HL-60 (cell line): Measurements from ENCODE around the gene AFG3L2.

Experiments
- DNase-seq, 2 experiments: peaks; one replicate each; pipeline ENCODE4 v3.0.0-alpha.2; 2010 to 2020; ENCODE audit warnings: low read depth in 1 of 2, low spot score in 1 of 2
- H3K27ac ChIP-seq: fragments of 250-450 bp; sonication (Bioruptor Pico); replicated peaks from 2 replicates; pipeline ENCODE4 v1.5.1; 2020; ENCODE audit warnings: mild to moderate bottlenecking, moderate library complexity
- H3K27me3 ChIP-seq: fragments of 250-450 bp; sonication (Bioruptor Pico); 2 replicates; pipeline ENCODE4 v1.5.1; 2021; ENCODE audit warnings: mild to moderate bottlenecking, moderate library complexity; ENCODE audit not compliant: insufficient read depth, poor library complexity, severe bottlenecking
- H3K4me3 ChIP-seq: replicated peaks from 2 replicates; pipeline ENCODE4 v1.5.1; 2011; ENCODE audit warnings: mild to moderate bottlenecking, control low read depth, low read length; ENCODE audit not compliant: insufficient read depth
- GABPA ChIP-seq: IDR thresholded peaks from 2 replicates; pipeline ENCODE4 v1.6.1; 2012; ENCODE audit warnings: low read depth
- POLR2AphosphoS5 ChIP-seq: IDR thresholded peaks from 2 replicates; pipeline ENCODE4 v1.6.1; 2012; ENCODE audit warnings: low read depth
- SPI1 ChIP-seq: IDR thresholded peaks from 2 replicates; pipeline ENCODE4 v1.6.1; 2012; ENCODE audit warnings: low read depth, mild to moderate bottlenecking, borderline replicate concordance
- TF ChIP-seq, protein P1 (sequence below): IDR thresholded peaks from one replicate; pipeline ENCODE4 v1.5.1; 2011; ENCODE audit warnings: low read length, control low read depth, inconsistent platforms; ENCODE audit not compliant: insufficient read depth
- TF ChIP-seq, protein P2 (sequence below): IDR thresholded peaks from 2 replicates; pipeline ENCODE4 v1.6.1; 2012; ENCODE audit warnings: low read depth; ENCODE audit not compliant: insufficient replicate concordance

The AFG3L2 gene

DNA sequence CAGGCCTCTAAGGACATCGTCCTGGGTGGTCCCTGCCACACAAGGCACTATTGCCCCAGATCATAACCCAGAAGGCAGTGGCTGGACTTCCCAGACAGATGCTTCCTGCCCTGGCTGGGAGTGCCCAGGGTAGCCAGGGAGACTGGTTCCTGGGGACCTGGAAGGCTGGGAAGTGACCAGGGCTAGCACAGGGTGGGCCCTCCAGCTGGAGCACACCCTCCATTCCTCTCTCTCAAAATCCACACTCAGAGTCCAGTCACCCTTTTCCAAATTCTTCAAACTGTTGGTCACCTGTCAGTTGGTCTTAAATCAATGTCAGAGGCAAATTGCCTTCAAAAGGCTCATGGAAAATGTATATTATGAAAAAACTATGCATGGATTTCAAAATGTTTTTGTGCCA lies 80.6 kb downstream of the AFG3L2 start:
- H3K27me3 ChIP-seq, result peaks cover 14% of the 10 kb centered on the region
- TF ChIP-seq SPI1, result no peak
- TF ChIP-seq, protein P1, sequence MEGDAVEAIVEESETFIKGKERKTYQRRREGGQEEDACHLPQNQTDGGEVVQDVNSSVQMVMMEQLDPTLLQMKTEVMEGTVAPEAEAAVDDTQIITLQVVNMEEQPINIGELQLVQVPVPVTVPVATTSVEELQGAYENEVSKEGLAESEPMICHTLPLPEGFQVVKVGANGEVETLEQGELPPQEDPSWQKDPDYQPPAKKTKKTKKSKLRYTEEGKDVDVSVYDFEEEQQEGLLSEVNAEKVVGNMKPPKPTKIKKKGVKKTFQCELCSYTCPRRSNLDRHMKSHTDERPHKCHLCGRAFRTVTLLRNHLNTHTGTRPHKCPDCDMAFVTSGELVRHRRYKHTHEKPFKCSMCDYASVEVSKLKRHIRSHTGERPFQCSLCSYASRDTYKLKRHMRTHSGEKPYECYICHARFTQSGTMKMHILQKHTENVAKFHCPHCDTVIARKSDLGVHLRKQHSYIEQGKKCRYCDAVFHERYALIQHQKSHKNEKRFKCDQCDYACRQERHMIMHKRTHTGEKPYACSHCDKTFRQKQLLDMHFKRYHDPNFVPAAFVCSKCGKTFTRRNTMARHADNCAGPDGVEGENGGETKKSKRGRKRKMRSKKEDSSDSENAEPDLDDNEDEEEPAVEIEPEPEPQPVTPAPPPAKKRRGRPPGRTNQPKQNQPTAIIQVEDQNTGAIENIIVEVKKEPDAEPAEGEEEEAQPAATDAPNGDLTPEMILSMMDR, result no peak
- no peak for TF ChIP-seq GABPA
- no peak for TF ChIP-seq POLR2AphosphoS5
- TF ChIP-seq, protein P2, sequence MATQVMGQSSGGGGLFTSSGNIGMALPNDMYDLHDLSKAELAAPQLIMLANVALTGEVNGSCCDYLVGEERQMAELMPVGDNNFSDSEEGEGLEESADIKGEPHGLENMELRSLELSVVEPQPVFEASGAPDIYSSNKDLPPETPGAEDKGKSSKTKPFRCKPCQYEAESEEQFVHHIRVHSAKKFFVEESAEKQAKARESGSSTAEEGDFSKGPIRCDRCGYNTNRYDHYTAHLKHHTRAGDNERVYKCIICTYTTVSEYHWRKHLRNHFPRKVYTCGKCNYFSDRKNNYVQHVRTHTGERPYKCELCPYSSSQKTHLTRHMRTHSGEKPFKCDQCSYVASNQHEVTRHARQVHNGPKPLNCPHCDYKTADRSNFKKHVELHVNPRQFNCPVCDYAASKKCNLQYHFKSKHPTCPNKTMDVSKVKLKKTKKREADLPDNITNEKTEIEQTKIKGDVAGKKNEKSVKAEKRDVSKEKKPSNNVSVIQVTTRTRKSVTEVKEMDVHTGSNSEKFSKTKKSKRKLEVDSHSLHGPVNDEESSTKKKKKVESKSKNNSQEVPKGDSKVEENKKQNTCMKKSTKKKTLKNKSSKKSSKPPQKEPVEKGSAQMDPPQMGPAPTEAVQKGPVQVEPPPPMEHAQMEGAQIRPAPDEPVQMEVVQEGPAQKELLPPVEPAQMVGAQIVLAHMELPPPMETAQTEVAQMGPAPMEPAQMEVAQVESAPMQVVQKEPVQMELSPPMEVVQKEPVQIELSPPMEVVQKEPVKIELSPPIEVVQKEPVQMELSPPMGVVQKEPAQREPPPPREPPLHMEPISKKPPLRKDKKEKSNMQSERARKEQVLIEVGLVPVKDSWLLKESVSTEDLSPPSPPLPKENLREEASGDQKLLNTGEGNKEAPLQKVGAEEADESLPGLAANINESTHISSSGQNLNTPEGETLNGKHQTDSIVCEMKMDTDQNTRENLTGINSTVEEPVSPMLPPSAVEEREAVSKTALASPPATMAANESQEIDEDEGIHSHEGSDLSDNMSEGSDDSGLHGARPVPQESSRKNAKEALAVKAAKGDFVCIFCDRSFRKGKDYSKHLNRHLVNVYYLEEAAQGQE, result no peak
- H3K27ac ChIP-seq, result no peak overlapping the region
- no peak for DNase-seq
- H3K4me3 ChIP-seq, result no peak overlapping the region

DNA sequence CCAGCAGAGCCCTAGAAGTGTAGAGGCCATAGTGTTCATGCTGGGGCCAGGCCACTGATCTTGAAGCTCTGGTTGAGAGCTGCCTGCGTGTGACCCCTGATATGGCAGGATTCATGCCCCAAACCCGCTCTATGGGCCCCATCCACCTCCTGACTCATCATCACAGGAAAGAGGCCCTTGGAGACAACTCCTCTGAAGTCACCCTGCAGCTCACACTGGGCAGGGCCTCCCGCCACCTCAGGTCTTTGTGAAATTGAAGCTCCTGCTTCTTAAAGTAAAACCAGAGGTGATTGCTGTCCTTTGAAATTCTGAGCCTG lies 81.0 kb downstream of the AFG3L2 start:
- Histone ChIP-seq H3K27ac (no peak overlapping the region), H3K4me3 (no peak overlapping the region), H3K27me3 (peaks cover 17% of the 10 kb centered on the region)
- no peak for TF ChIP-seq SPI1
- TF ChIP-seq POLR2AphosphoS5, result no peak
- TF ChIP-seq, protein P1, result no peak
- TF ChIP-seq GABPA, result no peak
- TF ChIP-seq, protein P2, result no peak
- no peak for DNase-seq

DNA sequence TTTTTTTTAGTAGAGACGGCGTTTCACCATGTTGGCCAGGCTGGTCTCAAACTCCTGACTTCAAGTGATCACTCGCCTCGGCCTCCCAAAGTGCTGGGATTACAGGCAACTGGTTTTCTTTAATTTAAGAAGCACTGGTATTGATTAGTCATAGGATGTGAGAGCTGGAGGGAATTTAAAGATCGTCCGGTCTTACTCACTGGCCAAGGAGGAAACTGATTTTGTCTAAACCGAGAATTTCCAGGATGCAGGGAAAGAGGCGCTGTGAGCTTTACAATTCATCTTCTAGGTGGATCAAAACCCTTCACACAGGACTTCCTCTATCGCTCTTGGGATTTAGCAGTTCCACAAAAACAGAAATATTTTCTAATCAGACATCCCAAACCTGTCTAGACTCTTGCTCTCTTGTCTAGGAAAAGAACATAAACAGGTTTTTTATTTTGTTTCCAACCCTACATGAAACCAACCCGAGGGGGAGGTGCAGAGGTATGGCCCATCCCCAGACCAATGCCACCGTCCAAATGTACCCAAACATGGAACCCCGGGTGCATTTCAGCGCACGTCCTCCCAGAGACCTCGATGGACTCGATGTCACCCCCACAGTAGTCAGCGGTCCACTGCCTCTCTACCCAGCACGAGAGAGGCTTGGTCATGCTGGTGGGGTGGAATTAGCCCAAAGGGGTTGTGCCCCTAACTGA lies 81.5 kb downstream of the AFG3L2 start:
- peaks cover 17% of the 10 kb centered on the region for H3K27me3 ChIP-seq
- TF ChIP-seq, protein P2, result no peak
- TF ChIP-seq POLR2AphosphoS5 (no peak), GABPA (no peak), SPI1 (no peak)
- TF ChIP-seq, protein P1, result no peak
- H3K4me3 ChIP-seq, result no peak overlapping the region
- H3K27ac ChIP-seq, result no peak overlapping the region
- DNase-seq, result no peak
